Activated CD4-positive, alpha-beta T cell treated with anti-CD3 and anti-CD28 coated beads for 24 hours (primary cell): Measurements from ENCODE around the gene AKR1A1.

Experiments
- DNase-seq, 2 donors: peaks; one replicate each; pipeline ENCODE4 v3.0.0-alpha.2; 2020; ENCODE audit warnings: low read depth in 2 of 2

Gene AKR1A1

GRCh38 chr1:45617618-45618017 lies 67.0 kb downstream of the AKR1A1 start:
- DNase-seq, result no peak

GRCh38 chr1:45619149-45619921 lies 68.7 kb downstream of the AKR1A1 start:
- no peak for DNase-seq
